Ovary (tissue), 3 donors: ENCODE results near the gene RASL10A.
"Not testable (repeated sequence)": the region's sequence is repeated elsewhere in the genome, so short reads cannot be mapped to it uniquely, and the experiment has no call there.

ENCODE experiments used
- CTCF ChIP-seq, 3 donors: fragments of 450-650 bp in 2 of 3; fragments of 200-600 bp in 1 of 3; IDR thresholded peaks; one replicate each; pipeline versions ENCODE4 v1.5.1 to v1.8.0; 2016 to 2022; ENCODE audit warnings: antibody characterized with exemption in 3 of 3, mild to moderate bottlenecking in 1 of 3
- EP300 ChIP-seq: sonication (generic); formaldehyde crosslinking; IDR thresholded peaks from one replicate; pipeline ENCODE4 v1.6.1; 2017; ENCODE audit warnings: antibody characterized with exemption
- donor health status: DM: no; HTN: no; CAD: no.

GRCh38 chr22:29344889-29345288 lies 29.4 kb upstream of the RASL10A start:
- not testable (repeated sequence) for TF ChIP-seq CTCF (IDR thresholded peaks at IDR 0.05); EP300
